Measurements from ENCODE around the gene AKT1. TPM values are rescaled to one million over a fixed set of nuclear protein-coding genes. Genes with fewer than 3 reads are reported as not detected.
"Not testable (repeated sequence)": the region's sequence is repeated elsewhere in the genome, so short reads cannot be mapped to it uniquely, and the experiment has no call there.

AKT1 gene
- total RNA-seq, 1 donor from 2014 or later = 166 TPM

GRCh38 chr14:104753528-104754212 lies 41.9 kb downstream of the AKT1 start:
- DNase-seq (ENCODE audit: low spot score) = no peak

GRCh38 chr14:104752735-104753527 lies 42.6 kb downstream of the AKT1 start, which contains the start of gene SIVA1:
TSS of gene SIVA1 (plus strand) at chr14:104753147. CDS start at chr14:104753202, 55 bp downstream.
- peak; percentile 99 for DNase-seq (ENCODE audit: low spot score)

GRCh38 chr14:104752423-104752734 lies 43.2 kb downstream of the AKT1 start:
- no peak for DNase-seq (ENCODE audit: low spot score)

GRCh38 chr14:104751539-104752422 lies 43.8 kb downstream of the AKT1 start:
- no peak for DNase-seq (ENCODE audit: low spot score)

- DNase-seq (ENCODE audit: low spot score) = not testable (repeated sequence)
Measured at GRCh38 chr14:104750753-104751057, 44.8 kb downstream of the AKT1 start.

GRCh38 chr14:104750056-104750752 lies 45.3 kb downstream of the AKT1 start:
- no peak for DNase-seq (ENCODE audit: low spot score)

GRCh38 chr14:104749111-104749649 lies 46.4 kb downstream of the AKT1 start:
- peak; percentile 61 for DNase-seq (ENCODE audit: low spot score)

- DNase-seq (ENCODE audit: low spot score) = no peak
Measured at GRCh38 chr14:104747876-104748275, 47.7 kb downstream of the AKT1 start.

GRCh38 chr14:104746934-104747481 lies 48.5 kb downstream of the AKT1 start:
- DNase-seq (ENCODE audit: low spot score) = peak; percentile 54

GRCh38 chr14:104746071-104746545 lies 49.4 kb downstream of the AKT1 start:
- no peak for DNase-seq (ENCODE audit: low spot score)

GRCh38 chr14:104745431-104745830 lies 50.1 kb downstream of the AKT1 start:
- no peak for DNase-seq (ENCODE audit: low spot score)

GRCh38 chr14:104744484-104744883 lies 51.1 kb downstream of the AKT1 start:
- no peak for DNase-seq (ENCODE audit: low spot score)

- no peak for DNase-seq (ENCODE audit: low spot score)
Measured at GRCh38 chr14:104743461-104744380, 51.8 kb downstream of the AKT1 start.

GRCh38 chr14:104742586-104743455 lies 52.7 kb downstream of the AKT1 start:
- DNase-seq (ENCODE audit: low spot score) = no peak

GRCh38 chr14:104741803-104742251 lies 53.7 kb downstream of the AKT1 start:
- no peak for DNase-seq (ENCODE audit: low spot score)

- no peak for DNase-seq (ENCODE audit: low spot score)
Measured at GRCh38 chr14:104741108-104741802, 54.3 kb downstream of the AKT1 start.

- no peak for DNase-seq (ENCODE audit: low spot score)
Measured at GRCh38 chr14:104739546-104740516, 55.7 kb downstream of the AKT1 start.
